22Rv1 (cell line): ENCODE measurements around the gene ARHGAP26.

Source experiments
- ZFX ChIP-seq: fragments of 450-650 bp; IDR thresholded peaks from 2 replicates; pipeline ENCODE4 v1.6.1; 2017; ENCODE audit warnings: antibody characterized with exemption, borderline replicate concordance
- TF ChIP-seq, protein P1 (sequence below): fragments of 450-650 bp; IDR thresholded peaks from 2 replicates; pipeline ENCODE4 v1.5.1; 2017; ENCODE audit warnings: mild to moderate bottlenecking

DNA sequence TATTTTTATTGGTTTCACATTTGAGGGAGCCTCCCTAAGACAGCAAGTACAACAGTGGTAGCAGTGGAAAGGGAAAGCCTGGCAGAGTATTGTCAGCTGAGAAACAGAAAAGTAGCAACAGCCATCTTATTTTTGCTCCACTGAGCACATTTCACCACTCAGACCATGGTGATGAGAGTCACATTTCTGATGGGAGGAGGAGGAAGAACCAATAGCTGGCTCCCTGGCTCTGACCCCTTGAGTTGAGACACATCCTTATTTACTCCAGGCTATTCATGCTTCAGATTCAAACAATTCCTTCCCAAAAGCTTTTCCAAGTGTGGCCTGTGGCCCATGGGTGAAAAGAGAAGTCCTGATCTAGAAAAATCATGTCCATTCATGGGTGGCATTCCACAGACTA, 236.3 kb downstream of the ARHGAP26 start:
- TF ChIP-seq, protein P1, sequence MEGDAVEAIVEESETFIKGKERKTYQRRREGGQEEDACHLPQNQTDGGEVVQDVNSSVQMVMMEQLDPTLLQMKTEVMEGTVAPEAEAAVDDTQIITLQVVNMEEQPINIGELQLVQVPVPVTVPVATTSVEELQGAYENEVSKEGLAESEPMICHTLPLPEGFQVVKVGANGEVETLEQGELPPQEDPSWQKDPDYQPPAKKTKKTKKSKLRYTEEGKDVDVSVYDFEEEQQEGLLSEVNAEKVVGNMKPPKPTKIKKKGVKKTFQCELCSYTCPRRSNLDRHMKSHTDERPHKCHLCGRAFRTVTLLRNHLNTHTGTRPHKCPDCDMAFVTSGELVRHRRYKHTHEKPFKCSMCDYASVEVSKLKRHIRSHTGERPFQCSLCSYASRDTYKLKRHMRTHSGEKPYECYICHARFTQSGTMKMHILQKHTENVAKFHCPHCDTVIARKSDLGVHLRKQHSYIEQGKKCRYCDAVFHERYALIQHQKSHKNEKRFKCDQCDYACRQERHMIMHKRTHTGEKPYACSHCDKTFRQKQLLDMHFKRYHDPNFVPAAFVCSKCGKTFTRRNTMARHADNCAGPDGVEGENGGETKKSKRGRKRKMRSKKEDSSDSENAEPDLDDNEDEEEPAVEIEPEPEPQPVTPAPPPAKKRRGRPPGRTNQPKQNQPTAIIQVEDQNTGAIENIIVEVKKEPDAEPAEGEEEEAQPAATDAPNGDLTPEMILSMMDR: no peak
- no peak for TF ChIP-seq ZFX
